Measurements from ENCODE around the gene RASL10A.

RASL10A gene

GRCh38 chr22:29309332-29310064, 6.0 kb downstream of the RASL10A start:
- no peak for ATAC-seq
- TF ChIP-seq CSDC2 (CRISPR knock-in tag; IDR thresholded peaks at IDR 0.05) (no peak), TCF4 (CRISPR knock-in tag; IDR thresholded peaks at IDR 0.05; ENCODE audit: borderline replicate concordance) (no peak), PPARA (CRISPR knock-in tag; IDR thresholded peaks at IDR 0.05; ENCODE audit: borderline replicate concordance) (no peak), ESRRG (CRISPR knock-in tag; IDR thresholded peaks at IDR 0.05) (no peak), SNAI2 (CRISPR knock-in tag; IDR thresholded peaks at IDR 0.05) (no peak), ISL1 (CRISPR knock-in tag; IDR thresholded peaks at IDR 0.05) (no peak), POU6F1 (CRISPR knock-in tag; IDR thresholded peaks at IDR 0.05; ENCODE audit: borderline replicate concordance, low read depth) (no peak), TSHZ2 (CRISPR knock-in tag; IDR thresholded peaks at IDR 0.05) (no peak), ARNTL (CRISPR knock-in tag; IDR thresholded peaks at IDR 0.05; ENCODE audit: borderline replicate concordance, low read depth) (no peak), RARB (CRISPR knock-in tag; IDR thresholded peaks at IDR 0.05) (no peak)

GRCh38 chr22:29308791-29309262, 6.7 kb downstream of the RASL10A start:
- ATAC-seq, result no peak
- TF ChIP-seq TCF4 (CRISPR knock-in tag; IDR thresholded peaks at IDR 0.05; ENCODE audit: borderline replicate concordance) (no peak), GLIS3 (CRISPR knock-in tag; IDR thresholded peaks at IDR 0.05) (no peak), ZNF70 (CRISPR knock-in tag; IDR thresholded peaks at IDR 0.05) (no peak), SNAI2 (CRISPR knock-in tag; IDR thresholded peaks at IDR 0.05) (no peak), BACH2 (CRISPR knock-in tag; IDR thresholded peaks at IDR 0.05; ENCODE audit: borderline replicate concordance) (no peak), ARNTL (CRISPR knock-in tag; IDR thresholded peaks at IDR 0.05; ENCODE audit: borderline replicate concordance, low read depth) (no peak), CSRNP3 (CRISPR knock-in tag; IDR thresholded peaks at IDR 0.05) (no peak), OSR1 (CRISPR knock-in tag; IDR thresholded peaks at IDR 0.05) (no peak), PATZ1 (CRISPR knock-in tag; IDR thresholded peaks at IDR 0.05; ENCODE audit: borderline replicate concordance) (no peak), RARB (CRISPR knock-in tag; IDR thresholded peaks at IDR 0.05) (no peak), CREB5 (CRISPR knock-in tag; IDR thresholded peaks at IDR 0.05; ENCODE audit: low read depth) (no peak), POU6F1 (CRISPR knock-in tag; IDR thresholded peaks at IDR 0.05; ENCODE audit: borderline replicate concordance, low read depth) (no peak), ZFP30 (CRISPR knock-in tag; IDR thresholded peaks at IDR 0.05) (no peak)
